Daoy (cell line): Measurements from ENCODE around the gene TSR3. TPM values are rescaled to one million over a fixed set of nuclear protein-coding genes. Genes with fewer than 3 reads are reported as not detected.

Experiments used
- DNase-seq: peaks from one replicate; pipeline ENCODE4 v3.0.0-alpha.2; 2015; ENCODE audit warnings: low read depth
- total RNA-seq: library from RNA; depleted of rRNA; stranded (reverse); fragments of >200 nt; shearing (Covaris generic); gene quantifications from 2 replicates; pipeline ENCODE4 v1.2.3, GENCODE V29; 2014

The TSR3 gene
- total RNA-seq, 1 experiment from 2014 or later: 95.5 TPM

GRCh38 chr16:1378087-1378803 lies 26.6 kb upstream of the TSR3 start:
- DNase-seq: no peak

GRCh38 chr16:1377406-1378010 lies 25.8 kb upstream of the TSR3 start:
- DNase-seq: no peak

GRCh38 chr16:1375741-1376410 lies 24.2 kb upstream of the TSR3 start:
- DNase-seq: no peak

- no peak for DNase-seq
Observed at GRCh38 chr16:1375298-1375640, 23.6 kb upstream of the TSR3 start.

- DNase-seq: no peak
Observed at GRCh38 chr16:1374418-1375297, 23.0 kb upstream of the TSR3 start.

- no peak for DNase-seq
Observed at GRCh38 chr16:1372292-1372950, 20.7 kb upstream of the TSR3 start.

GRCh38 chr16:1371054-1371978 lies 19.6 kb upstream of the TSR3 start:
- DNase-seq: no peak

GRCh38 chr16:1367486-1368174 lies 16.0 kb upstream of the TSR3 start:
- no peak for DNase-seq

- DNase-seq: no peak
Observed at GRCh38 chr16:1366712-1367299, 15.1 kb upstream of the TSR3 start.

GRCh38 chr16:1366060-1366711 lies 14.5 kb upstream of the TSR3 start:
- DNase-seq: no peak

GRCh38 chr16:1364510-1364909 lies 12.8 kb upstream of the TSR3 start:
- DNase-seq: no peak

- peak; percentile 51 for DNase-seq
Observed at GRCh38 chr16:1363501-1364041, 11.9 kb upstream of the TSR3 start.

GRCh38 chr16:1362807-1363206 lies 11.1 kb upstream of the TSR3 start:
- DNase-seq: no peak

GRCh38 chr16:1361685-1362360 lies 10.1 kb upstream of the TSR3 start:
- no peak for DNase-seq

- no peak for DNase-seq
Observed at GRCh38 chr16:1357906-1358566, 6.4 kb upstream of the TSR3 start.

GRCh38 chr16:1356061-1356900 lies 4.6 kb upstream of the TSR3 start:
- no peak for DNase-seq

- no peak for DNase-seq
Observed at GRCh38 chr16:1355591-1355990, 3.9 kb upstream of the TSR3 start.
